Karpas-422 (cell line): ENCODE results near the gene POLA1. TPM values are rescaled to one million over a fixed set of nuclear protein-coding genes. Genes with fewer than 3 reads are reported as not detected.

Source experiments
- DNase-seq: peaks from one replicate; pipeline ENCODE4 v3.0.0-alpha.2; 2015
- H2AFZ ChIP-seq: fragments of 200-600 bp; sonication (generic); 2 replicates; pipeline ENCODE4 v1.6.1; 2014; ENCODE audit warnings: antibody characterized with exemption, low read length, mixed read lengths
- H3K27ac ChIP-seq: fragments of 200-600 bp; sonication (generic); 2 replicates; pipeline ENCODE4 v1.5.1; 2014; ENCODE audit warnings: mild to moderate bottlenecking, low read length, moderate library complexity
- H3K27me3 ChIP-seq: fragments of 200-600 bp; sonication (generic); 2 replicates; pipeline ENCODE4 v1.6.1; 2014; ENCODE audit warnings: low read length, mixed read lengths
- H3K36me3 ChIP-seq: fragments of 200-600 bp; sonication (generic); 2 replicates; pipeline ENCODE4 v1.6.1; 2014; ENCODE audit warnings: low read length, mixed read lengths; ENCODE audit not compliant: insufficient read depth
- H3K4me1 ChIP-seq: fragments of 200-600 bp; sonication (generic); 2 replicates; pipeline ENCODE4 v1.6.1; 2014; ENCODE audit warnings: mild to moderate bottlenecking, low read length, mixed read lengths
- H3K4me2 ChIP-seq: fragments of 200-600 bp; sonication (generic); 2 replicates; pipeline ENCODE4 v1.6.1; 2014; ENCODE audit warnings: low read length, low read depth, mild to moderate bottlenecking; ENCODE audit not compliant: poor library complexity, severe bottlenecking
- H3K4me3 ChIP-seq: fragments of 200-600 bp; sonication (generic); 2 replicates; pipeline ENCODE4 v1.5.1; 2014; ENCODE audit warnings: mild to moderate bottlenecking, antibody characterized with exemption, low read length, mixed read lengths
- H3K79me2 ChIP-seq: fragments of 200-600 bp; sonication (generic); 2 replicates; pipeline ENCODE4 v1.6.1; 2014; ENCODE audit warnings: mild to moderate bottlenecking, low read length, mixed read lengths
- H3K9ac ChIP-seq: fragments of 200-600 bp; sonication (generic); 2 replicates; pipeline ENCODE4 v1.6.0; 2014; ENCODE audit warnings: low read length
- H3K9me2 ChIP-seq: fragments of 200-600 bp; sonication (generic), shearing (Covaris generic); replicated peaks from 2 replicates; pipeline ENCODE4 v1.6.0; 2014; ENCODE audit warnings: mild to moderate bottlenecking, low read length, moderate library complexity; ENCODE audit not compliant: insufficient read depth
- H3K9me3 ChIP-seq: fragments of 300-700, 200-600 bp; sonication (generic); 2 replicates; pipeline ENCODE4 v1.6.1; 2014; ENCODE audit warnings: low read length, mixed read lengths
- H4K20me1 ChIP-seq: fragments of 200-600 bp; sonication (generic); 2 replicates; pipeline ENCODE4 v1.6.1; 2014; ENCODE audit warnings: mild to moderate bottlenecking, antibody characterized with exemption, low read length, low read depth; ENCODE audit not compliant: insufficient read depth
- total RNA-seq: library from RNA; depleted of rRNA; stranded (reverse); fragments of >200 nt; shearing (Covaris generic); gene quantifications from 2 replicates; pipeline ENCODE4 v1.2.3, GENCODE V29; 2014; ENCODE audit warnings: low replicate concordance

Gene POLA1
- total RNA-seq, 1 experiment from 2014 or later: 26.7 TPM

DNA sequence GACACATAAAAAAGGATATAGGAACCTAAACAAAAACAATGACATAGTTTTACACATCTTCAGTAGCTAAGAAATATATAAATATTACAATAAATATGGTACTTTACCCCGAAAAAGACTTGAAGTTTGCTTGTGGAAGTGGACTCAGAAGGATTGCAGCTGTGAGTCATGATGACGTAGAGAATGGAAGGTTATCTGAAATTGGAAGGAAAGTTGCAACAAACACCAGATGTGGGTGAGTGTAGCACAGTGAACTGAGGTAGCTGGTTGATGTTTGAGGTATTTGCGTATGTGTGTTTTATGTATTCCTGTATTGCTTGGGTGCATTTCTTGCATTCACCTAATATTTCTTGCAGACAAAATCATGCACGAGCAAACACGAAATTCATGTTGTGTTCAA, 209.1 kb downstream of the POLA1 start:
- Histone ChIP-seq H3K9me2 (no peaks in the 10 kb centered on the region), H3K36me3 (no peaks in the 10 kb centered on the region), H3K9ac (no peak overlapping the region), H3K9me3 (no peaks in the 10 kb centered on the region), H4K20me1 (no peaks in the 10 kb centered on the region), H3K79me2 (no peaks in the 10 kb centered on the region), H2AFZ (no peak overlapping the region), H3K4me1 (no peaks in the 10 kb centered on the region), H3K27me3 (no peaks in the 10 kb centered on the region), H3K4me3 (no peak overlapping the region), H3K4me2 (no peak overlapping the region), H3K27ac (no peak overlapping the region)
- no peak for DNase-seq

DNA sequence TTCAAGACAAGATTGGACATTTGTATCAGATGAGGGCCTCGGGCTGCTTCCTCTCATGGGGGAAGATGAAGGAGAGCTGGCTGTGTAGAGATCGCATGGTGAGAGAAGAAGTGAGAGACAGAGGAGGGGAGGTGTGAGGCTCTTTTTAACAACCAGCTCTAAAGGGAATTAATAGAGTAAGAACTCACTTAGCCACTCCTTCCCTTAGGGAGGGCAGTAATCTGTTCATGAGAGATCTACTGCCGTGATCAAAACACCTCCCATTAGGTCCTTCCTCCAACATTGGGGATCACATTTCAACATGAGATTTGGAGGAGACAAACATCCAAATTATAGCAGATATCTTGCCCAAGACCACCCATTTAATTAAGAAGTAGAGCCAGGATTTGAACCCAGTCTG, 225.0 kb downstream of the POLA1 start:
- Histone ChIP-seq H3K9me2 (no peaks in the 10 kb centered on the region), H3K36me3 (no peaks in the 10 kb centered on the region), H3K9ac (no peak overlapping the region), H3K9me3 (no peaks in the 10 kb centered on the region), H3K27me3 (no peaks in the 10 kb centered on the region), H3K79me2 (no peaks in the 10 kb centered on the region), H3K27ac (no peak overlapping the region), H3K4me1 (no peaks in the 10 kb centered on the region), H4K20me1 (no peaks in the 10 kb centered on the region), H3K4me3 (no peak overlapping the region), H3K4me2 (no peak overlapping the region), H2AFZ (no peak overlapping the region)
- no peak for DNase-seq

DNA sequence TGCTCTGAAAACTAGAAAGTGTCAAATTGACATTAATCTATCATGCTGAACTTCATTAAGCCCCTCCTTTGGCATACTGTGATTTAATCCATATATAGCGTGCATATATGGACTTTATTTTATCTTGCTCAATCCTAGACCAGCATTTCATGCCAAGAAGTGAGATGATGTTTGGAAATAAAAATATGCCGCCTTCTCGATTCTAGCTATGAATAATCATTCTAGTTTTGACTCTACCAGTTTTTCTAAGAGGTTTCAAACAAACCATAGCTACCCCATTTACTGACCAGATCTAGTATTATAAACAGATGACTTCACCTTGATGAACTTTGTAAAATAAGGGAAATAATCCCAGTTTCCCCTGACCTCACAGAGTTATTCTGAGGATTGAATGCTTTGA, 227.1 kb downstream of the POLA1 start:
- no peak for DNase-seq
- Histone ChIP-seq H2AFZ (no peak overlapping the region), H3K9me3 (no peaks in the 10 kb centered on the region), H3K27ac (no peak overlapping the region), H3K27me3 (no peaks in the 10 kb centered on the region), H3K79me2 (no peaks in the 10 kb centered on the region), H3K9me2 (no peaks in the 10 kb centered on the region), H3K4me3 (no peak overlapping the region), H3K9ac (no peak overlapping the region), H4K20me1 (no peaks in the 10 kb centered on the region), H3K4me1 (no peaks in the 10 kb centered on the region), H3K4me2 (no peak overlapping the region), H3K36me3 (no peaks in the 10 kb centered on the region)

DNA sequence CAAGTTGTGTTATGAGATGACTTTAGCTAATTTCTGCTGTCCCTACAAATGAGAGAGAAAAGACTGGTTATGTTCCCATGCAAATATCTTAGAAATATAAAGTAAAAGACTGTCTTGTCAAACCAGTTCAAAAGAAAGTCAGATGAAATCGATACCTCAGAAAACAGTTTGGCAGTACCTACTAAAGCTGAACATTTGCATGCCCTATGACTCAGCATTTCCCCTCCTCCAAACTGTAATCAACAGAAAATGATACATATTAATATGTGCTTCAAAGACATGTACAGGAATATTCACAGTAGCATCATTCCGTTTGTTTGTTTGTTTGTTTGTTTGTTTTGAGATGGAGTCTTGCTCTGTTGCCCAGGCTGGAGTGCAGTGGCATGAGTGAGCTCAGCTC, 231.7 kb downstream of the POLA1 start:
- no peaks in the 10 kb centered on the region for H3K79me2 ChIP-seq

DNA sequence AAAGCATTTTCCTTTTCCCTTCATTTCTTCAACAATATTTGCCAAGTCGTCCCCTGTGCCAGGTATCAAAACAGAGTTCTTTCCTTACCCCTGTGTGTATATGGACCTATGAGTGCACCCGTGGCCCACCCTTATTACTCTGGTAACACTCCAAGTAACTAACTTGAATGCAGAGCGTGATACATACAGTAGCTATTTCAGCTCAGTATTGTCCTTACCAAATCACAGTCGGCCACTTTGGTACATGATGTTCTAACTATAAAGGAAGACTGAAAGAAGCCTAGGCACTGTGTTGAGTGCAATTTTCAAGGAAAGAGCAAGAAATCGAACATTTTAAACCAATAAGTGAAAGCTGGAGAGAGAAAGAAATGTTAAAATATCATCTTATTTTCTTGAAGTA, 233.7 kb downstream of the POLA1 start:
- H2AFZ ChIP-seq: no peak overlapping the region
- no peaks in the 10 kb centered on the region for H3K27me3 ChIP-seq
- no peak overlapping the region for H3K27ac ChIP-seq
- H3K4me1 ChIP-seq: no peaks in the 10 kb centered on the region
- no peak overlapping the region for H3K4me3 ChIP-seq
- no peaks in the 10 kb centered on the region for H3K36me3 ChIP-seq
- no peaks in the 10 kb centered on the region for H3K9me3 ChIP-seq
- H3K79me2 ChIP-seq: no peaks in the 10 kb centered on the region
- no peaks in the 10 kb centered on the region for H3K9me2 ChIP-seq
- H3K9ac ChIP-seq: no peak overlapping the region
- H4K20me1 ChIP-seq: no peaks in the 10 kb centered on the region
- DNase-seq: no peak
- H3K4me2 ChIP-seq: no peak overlapping the region

More for the DNA sequence above, 231.7 kb downstream of the POLA1 start:
- Histone ChIP-seq H3K27me3 (no peaks in the 10 kb centered on the region), H2AFZ (no peak overlapping the region), H3K27ac (no peak overlapping the region), H3K9me3 (no peaks in the 10 kb centered on the region), H3K4me2 (no peak overlapping the region), H3K4me1 (no peaks in the 10 kb centered on the region), H3K9me2 (no peaks in the 10 kb centered on the region), H4K20me1 (no peaks in the 10 kb centered on the region), H3K9ac (no peak overlapping the region), H3K4me3 (no peak overlapping the region), H3K36me3 (no peaks in the 10 kb centered on the region)
- no peak for DNase-seq

DNA sequence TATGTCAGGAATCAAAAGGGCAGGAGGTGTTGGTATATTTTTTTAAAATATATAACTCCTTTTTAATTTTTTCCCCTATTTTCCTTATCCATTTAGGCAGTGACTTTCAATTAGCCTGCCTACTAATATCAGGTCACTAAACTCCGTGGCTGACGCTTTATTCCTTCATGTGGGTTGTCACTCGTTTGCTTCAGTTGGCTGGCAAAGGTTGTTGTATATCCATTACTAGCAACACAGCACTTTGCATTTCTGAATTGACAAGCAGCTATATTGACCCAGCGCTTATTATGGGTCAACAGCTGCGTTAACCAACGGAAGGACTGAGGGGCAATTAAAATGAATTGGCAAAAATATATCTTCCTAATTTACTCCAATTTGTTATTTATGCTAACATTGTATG, 234.4 kb downstream of the POLA1 start:
- Histone ChIP-seq H3K4me3 (no peak overlapping the region), H3K9ac (no peak overlapping the region), H3K27ac (no peak overlapping the region), H3K27me3 (no peaks in the 10 kb centered on the region), H3K36me3 (no peaks in the 10 kb centered on the region), H2AFZ (no peak overlapping the region), H3K79me2 (no peaks in the 10 kb centered on the region), H3K4me1 (no peaks in the 10 kb centered on the region), H3K4me2 (no peak overlapping the region), H3K9me3 (no peaks in the 10 kb centered on the region), H4K20me1 (no peaks in the 10 kb centered on the region), H3K9me2 (no peaks in the 10 kb centered on the region)
- DNase-seq: no peak

DNA sequence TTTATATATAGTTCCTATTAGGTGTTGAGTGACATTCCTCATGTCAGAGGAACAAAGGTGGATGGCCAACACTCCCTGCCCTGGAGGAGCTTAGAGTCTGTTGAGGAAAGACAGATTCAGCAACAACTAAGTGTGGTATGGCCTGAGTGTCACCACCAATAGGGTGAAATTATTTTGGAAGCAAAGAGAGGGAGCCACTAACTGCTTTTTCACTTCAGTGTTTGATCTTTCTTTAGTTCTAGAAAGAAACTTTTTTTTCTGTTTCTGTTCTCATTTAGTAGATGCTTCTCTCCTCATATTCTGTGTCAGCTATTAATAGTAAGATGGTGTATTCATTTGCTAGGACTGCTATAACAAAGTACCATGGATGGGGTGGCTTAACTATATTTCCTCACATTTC, 240.6 kb downstream of the POLA1 start:
- no peaks in the 10 kb centered on the region for H3K36me3 ChIP-seq
- H3K9ac ChIP-seq: no peak overlapping the region
- H3K4me3 ChIP-seq: no peak overlapping the region
- no peaks in the 10 kb centered on the region for H3K9me2 ChIP-seq
- H3K9me3 ChIP-seq: no peaks in the 10 kb centered on the region
- no peak for DNase-seq
- H4K20me1 ChIP-seq: no peaks in the 10 kb centered on the region
- H2AFZ ChIP-seq: no peak overlapping the region
- H3K4me2 ChIP-seq: no peak overlapping the region
- no peaks in the 10 kb centered on the region for H3K27me3 ChIP-seq
- H3K4me1 ChIP-seq: no peaks in the 10 kb centered on the region
- no peaks in the 10 kb centered on the region for H3K79me2 ChIP-seq
- H3K27ac ChIP-seq: no peak overlapping the region

DNA sequence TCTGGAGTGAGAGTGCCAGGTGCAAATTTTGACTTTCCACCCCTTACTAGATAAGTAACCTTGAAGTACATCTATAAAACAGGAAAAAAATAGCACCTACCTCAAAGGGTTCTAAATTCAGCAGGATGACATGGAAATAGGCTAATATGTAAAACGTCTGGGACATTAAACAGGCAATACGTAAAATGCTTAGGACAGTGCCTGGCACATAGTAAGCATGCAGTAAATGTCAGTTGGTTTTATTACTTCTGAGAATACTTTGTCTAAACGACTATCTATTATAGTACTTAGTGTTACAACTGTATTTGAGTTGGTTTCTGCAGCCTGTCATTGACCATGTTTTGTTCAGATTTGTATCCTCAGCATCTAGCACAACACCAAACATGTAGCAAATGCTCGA, 251.3 kb downstream of the POLA1 start:
- no peak for DNase-seq
- Histone ChIP-seq H3K4me3 (no peak overlapping the region), H3K36me3 (no peaks in the 10 kb centered on the region), H4K20me1 (no peaks in the 10 kb centered on the region), H3K27ac (no peak overlapping the region), H3K79me2 (no peaks in the 10 kb centered on the region), H3K4me2 (no peak overlapping the region), H3K4me1 (no peaks in the 10 kb centered on the region), H3K9ac (no peak overlapping the region), H3K9me3 (no peaks in the 10 kb centered on the region), H2AFZ (no peak overlapping the region), H3K27me3 (no peaks in the 10 kb centered on the region), H3K9me2 (no peaks in the 10 kb centered on the region)

DNA sequence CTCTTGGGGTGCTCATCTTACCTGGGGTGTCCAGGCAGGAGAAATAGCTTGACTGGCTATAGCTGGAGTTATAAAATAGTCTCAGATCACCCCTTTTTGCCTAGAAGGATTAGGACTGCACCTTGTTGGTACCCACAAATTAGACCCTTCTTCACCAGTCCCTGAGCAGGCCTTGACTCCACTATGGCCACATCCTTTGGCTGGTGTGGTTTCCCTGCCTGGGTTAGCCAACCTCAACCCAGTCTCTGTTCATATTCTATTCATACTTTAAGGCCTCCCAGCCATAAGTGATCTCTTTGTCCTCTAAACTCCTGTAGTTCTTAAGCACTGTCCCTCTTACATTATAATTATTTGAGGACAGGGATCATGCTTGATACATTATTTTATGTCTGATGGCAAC, 252.7 kb downstream of the POLA1 start:
- Histone ChIP-seq H3K9ac (no peak overlapping the region), H3K9me2 (no peaks in the 10 kb centered on the region), H2AFZ (no peak overlapping the region), H3K27ac (no peak overlapping the region), H3K4me3 (no peak overlapping the region), H3K4me1 (no peaks in the 10 kb centered on the region), H3K4me2 (no peak overlapping the region), H3K79me2 (no peaks in the 10 kb centered on the region), H3K36me3 (no peaks in the 10 kb centered on the region), H3K27me3 (no peaks in the 10 kb centered on the region), H4K20me1 (no peaks in the 10 kb centered on the region), H3K9me3 (no peaks in the 10 kb centered on the region)
- DNase-seq: no peak
